HepG2 (cell line): ENCODE data around the gene PSD4. TPM values are rescaled to one million over a fixed set of nuclear protein-coding genes. Genes with fewer than 3 reads are reported as not detected.

ENCODE experiments used
- FOXA1 ChIP-seq, 2 experiments: fragments of 450-650 bp in 1 of 2; sonication (generic) in 1 of 2; formaldehyde crosslinking in 1 of 2; IDR thresholded peaks; 2 replicates each; pipeline versions ENCODE4 v1.4.0 to v1.6.1; 2016 to 2020; ENCODE audit warnings: missing genetic modification reagents in 1 of 2
- HMGXB3 ChIP-seq: sonication (generic); formaldehyde crosslinking; IDR thresholded peaks from 2 replicates; pipeline ENCODE4 v1.4.0; 2020; ENCODE audit warnings: missing genetic modification reagents, borderline replicate concordance
- MAFK ChIP-seq, 2 experiments: IDR thresholded peaks in 1 of 2; conservative IDR thresholded peaks in 1 of 2; 2 replicates each; pipeline ENCODE4 v1.6.1; 2011; ENCODE audit warnings: improper control_type of control experiment in 2 of 2, low read length in 2 of 2
- PHB2 ChIP-seq: fragments of 450-650 bp; IDR thresholded peaks from 2 replicates; pipeline ENCODE4 v1.6.1; 2018; ENCODE audit not compliant: partially characterized antibody
- polyA plus RNA-seq, 8 experiments: library from polyadenylated mRNA; depleted of rRNA in 3 of 8; stranded (reverse) in 7 of 8; unstranded in 1 of 8; fragments of >200 nt; fragmentation: Illumina TruSeq in 4 of 8; extraction: Trizol in 4 of 8; gene quantifications; 2 replicates each; pipeline versions ENCODE4 v1.2.1 to v1.2.3, GENCODE V29; 2011 to 2016; ENCODE audit warnings: low read depth in 4 of 8, missing spikeins in 1 of 8, mixed read lengths in 1 of 8; ENCODE audit not compliant: insufficient read depth in 1 of 8
- total RNA-seq, 5 experiments: library from RNA; depleted of rRNA; stranded (reverse); fragments of >200 nt; fragmentation: Illumina TruSeq; extraction: Trizol; gene quantifications; 2 replicates each; pipeline ENCODE4 v1.2.3, GENCODE V29; 2016; ENCODE audit warnings: low read depth in 1 of 5
- TF ChIP-seq, protein P1 (sequence below): sonication (generic); formaldehyde crosslinking; IDR thresholded peaks from 2 replicates; pipeline ENCODE4 v1.4.0; 2020; ENCODE audit warnings: mild to moderate bottlenecking, missing genetic modification reagents

PSD4 gene
- total and polyA plus RNA-seq, 2 of the 13 experiments (the other 11 are each of a cell fraction or from before 2014, with no cell fraction given): 5.8 to 9.4 TPM

DNA sequence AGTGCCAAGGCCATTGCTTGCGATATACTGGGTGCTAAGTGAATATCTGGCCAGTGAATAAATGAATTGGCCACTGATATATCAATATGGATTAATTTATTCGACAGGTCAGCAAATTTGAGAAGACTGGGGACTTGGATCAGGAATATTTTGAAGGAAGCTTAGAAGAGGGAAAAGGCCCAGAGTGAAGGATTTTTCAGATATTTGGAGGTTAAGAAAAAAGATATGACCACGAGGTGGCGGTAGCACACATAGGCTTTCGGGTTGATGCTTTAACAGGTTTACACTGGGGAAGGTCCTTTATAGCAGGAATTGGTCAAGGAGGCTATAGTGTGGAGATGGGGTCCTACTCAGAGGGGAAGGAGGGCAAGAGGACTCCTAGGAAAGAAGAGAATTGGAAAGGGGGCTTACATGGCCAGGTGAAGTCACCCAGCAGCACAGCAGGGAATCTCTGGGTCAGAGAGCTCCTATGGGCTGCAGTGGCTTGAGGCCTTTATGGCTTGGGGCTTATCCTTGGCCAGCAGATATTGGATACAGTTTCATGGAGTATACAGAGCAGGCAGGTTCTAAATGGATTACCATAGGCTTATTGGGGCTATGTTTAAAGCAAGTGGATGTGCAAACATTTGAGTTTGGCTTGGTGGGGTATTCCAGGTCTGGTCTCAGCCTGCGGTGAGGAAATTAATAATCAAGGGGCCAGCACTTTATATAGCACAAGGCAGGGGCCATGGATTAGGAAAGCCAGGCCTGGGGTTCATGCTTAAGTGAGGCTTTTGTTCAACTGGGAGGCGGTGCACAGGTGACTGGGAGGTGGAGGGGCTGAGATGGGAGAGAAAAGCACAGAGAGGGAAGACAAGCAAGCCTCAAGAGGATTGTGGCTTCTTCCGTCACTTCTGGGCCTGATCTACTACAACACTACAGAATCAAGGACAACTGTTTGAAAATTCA is 36.7 kb upstream of the PSD4 start (continued):
- TF ChIP-seq, protein P1, sequence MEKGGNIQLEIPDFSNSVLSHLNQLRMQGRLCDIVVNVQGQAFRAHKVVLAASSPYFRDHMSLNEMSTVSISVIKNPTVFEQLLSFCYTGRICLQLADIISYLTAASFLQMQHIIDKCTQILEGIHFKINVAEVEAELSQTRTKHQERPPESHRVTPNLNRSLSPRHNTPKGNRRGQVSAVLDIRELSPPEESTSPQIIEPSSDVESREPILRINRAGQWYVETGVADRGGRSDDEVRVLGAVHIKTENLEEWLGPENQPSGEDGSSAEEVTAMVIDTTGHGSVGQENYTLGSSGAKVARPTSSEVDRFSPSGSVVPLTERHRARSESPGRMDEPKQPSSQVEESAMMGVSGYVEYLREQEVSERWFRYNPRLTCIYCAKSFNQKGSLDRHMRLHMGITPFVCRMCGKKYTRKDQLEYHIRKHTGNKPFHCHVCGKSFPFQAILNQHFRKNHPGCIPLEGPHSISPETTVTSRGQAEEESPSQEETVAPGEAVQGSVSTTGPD: no peak
- TF ChIP-seq PHB2 (no peak), MAFK (conservative IDR thresholded peaks at IDR 0.05 in 1 of 2, IDR thresholded peaks at IDR 0.05 in 1 of 2; ENCODE audit: low read length in 2 of 2) (peak; percentile 95), HMGXB3 (0 out of 2 replicates have a peak, but pooled peaks have one; percentile 26), FOXA1 (IDR thresholded peaks at IDR 0.05) (no peak), FOXA1 (CRISPR knock-in tag; IDR thresholded peaks at IDR 0.05) (0 out of 2 replicates have a peak, but pooled peaks have one; percentile 19)
